Spleen (tissue), 11 donors: Measurements from ENCODE around the gene PLEKHN1. TPM values are rescaled to one million over a fixed set of nuclear protein-coding genes. Genes with fewer than 3 reads are reported as not detected.

Source experiments
- DNase-seq: peaks from one replicate; pipeline ENCODE4 v3.0.0-alpha.2; 2020
- H3K27ac ChIP-seq, 8 donors: fragments of 200-600 bp; sonication (generic) in 7 of 8; 1 replicate in 4 of 8; 2 replicates in 4 of 8; pipeline versions ENCODE4 v1.5.0 to v1.8.0; 2016 to 2021; ENCODE audit warnings: inconsistent platforms in 4 of 8, mild to moderate bottlenecking in 4 of 8, moderate library complexity in 1 of 8
- H3K27me3 ChIP-seq, 7 donors: fragments of 200-600 bp; sonication (generic) in 6 of 7; replicated peaks in 1 of 7; 1 replicate in 4 of 7; 2 replicates in 3 of 7; pipeline versions ENCODE4 v1.5.0 to v1.8.0; 2016 to 2021; ENCODE audit warnings: inconsistent platforms in 3 of 7, mild to moderate bottlenecking in 1 of 7
- H3K36me3 ChIP-seq, 6 donors: fragments of 200-600 bp; sonication (generic) in 5 of 6; 1 replicate in 4 of 6; 2 replicates in 2 of 6; pipeline versions ENCODE4 v1.5.0 to v1.8.0; 2016 to 2021; ENCODE audit warnings: inconsistent platforms in 2 of 6
- H3K4me1 ChIP-seq, 6 donors: fragments of 200-600 bp; sonication (generic) in 5 of 6; 1 replicate in 3 of 6; 2 replicates in 3 of 6; pipeline versions ENCODE4 v1.5.0 to v1.8.0; 2016 to 2021; ENCODE audit warnings: inconsistent platforms in 3 of 6
- H3K4me3 ChIP-seq, 8 donors: fragments of 200-600 bp; sonication (generic) in 7 of 8; 1 replicate in 4 of 8; 2 replicates in 4 of 8; pipeline versions ENCODE4 v1.5.0 to v1.8.0; 2016 to 2021; ENCODE audit warnings: inconsistent platforms in 4 of 8, mild to moderate bottlenecking in 4 of 8, moderate library complexity in 2 of 8
- H3K9me3 ChIP-seq, 8 donors: fragments of 200-600 bp; sonication (generic) in 7 of 8; 1 replicate in 4 of 8; 2 replicates in 4 of 8; pipeline versions ENCODE4 v1.5.0 to v1.8.0; 2016 to 2021; ENCODE audit warnings: inconsistent platforms in 4 of 8
- POLR2A ChIP-seq, 3 donors: fragments of 450-650 bp; IDR thresholded peaks; one replicate each; pipeline ENCODE4 v1.5.1; 2017; ENCODE audit warnings: antibody characterized with exemption in 3 of 3, mild to moderate bottlenecking in 1 of 3
- POLR2AphosphoS5 ChIP-seq, 3 donors: sonication (generic); formaldehyde crosslinking; IDR thresholded peaks; one replicate each; pipeline ENCODE4 v1.5.1; 2017; ENCODE audit warnings: antibody characterized with exemption in 3 of 3
- WGBS, 5 donors: extraction: QIAGEN DNeasy Blood & Tissue Kit in 3 of 5; methylation state at CpG; one replicate each; pipeline versions ENCODE4 v1.1.5 to v1.1.7; 2013 to 2018; 5-methylcytosine and 5-hydroxymethylcytosine counted together
- intact Hi-C: fragments of 100-400 bp; cut with DNase I; formaldehyde crosslinking; loops from one replicate; pipeline ENCODE4 v1.15.0; 2023; ENCODE audit warnings: low total_unique reads
- polyA plus RNA-seq, 3 donors: library from polyadenylated mRNA; stranded (reverse); fragments of 200-250 nt; gene quantifications; one replicate each; pipeline ENCODE4 v1.2.1, GENCODE V29; 2013
- total RNA-seq, 7 donors: library from RNA; depleted of rRNA in 3 of 7; stranded (reverse); fragments of >200 nt in 3 of 7; fragmentation: NEBNext Ultra II Directional in 4 of 7; extraction: Animal tissue kit (Norgen Biotek cat#: 25700) in 4 of 7; gene quantifications; one replicate each; pipeline versions ENCODE4 v1.1.0 to v1.2.1, GENCODE V29; 2016 to 2021
- TF ChIP-seq, protein P1 (sequence below), 11 experiments: fragments of 200-600 bp in 7 of 11; fragments of 450-650 bp in 4 of 11; sonication (generic) in 4 of 11; IDR thresholded peaks in 8 of 11; conservative IDR thresholded peaks in 3 of 11; 1 replicate in 7 of 11; 2 replicates in 4 of 11; pipeline versions ENCODE4 v1.4.0 to v1.8.0; 2016 to 2021; ENCODE audit warnings: antibody characterized with exemption in 11 of 11, inconsistent platforms in 4 of 11, mild to moderate bottlenecking in 1 of 11
- donor health status: healthy with polysubstance abuse.
- donor health status: DM: no; HTN: no; CAD: no; lungs with moderate emphysema.
- donor health status: DM: no; HTN: no; CAD: no.
- donor health status: Bipolar disorder and iron deficiency.
- donor health status: healthy.
- donor health status: DM: no; HTN: no; CAD: no.
- donor health status: DM: yes; HTN: yes; CAD: no.

The PLEKHN1 gene
- total and polyA plus RNA-seq, 10 donors = 0.17 to 2.2 (median 0.95) TPM

DNA sequence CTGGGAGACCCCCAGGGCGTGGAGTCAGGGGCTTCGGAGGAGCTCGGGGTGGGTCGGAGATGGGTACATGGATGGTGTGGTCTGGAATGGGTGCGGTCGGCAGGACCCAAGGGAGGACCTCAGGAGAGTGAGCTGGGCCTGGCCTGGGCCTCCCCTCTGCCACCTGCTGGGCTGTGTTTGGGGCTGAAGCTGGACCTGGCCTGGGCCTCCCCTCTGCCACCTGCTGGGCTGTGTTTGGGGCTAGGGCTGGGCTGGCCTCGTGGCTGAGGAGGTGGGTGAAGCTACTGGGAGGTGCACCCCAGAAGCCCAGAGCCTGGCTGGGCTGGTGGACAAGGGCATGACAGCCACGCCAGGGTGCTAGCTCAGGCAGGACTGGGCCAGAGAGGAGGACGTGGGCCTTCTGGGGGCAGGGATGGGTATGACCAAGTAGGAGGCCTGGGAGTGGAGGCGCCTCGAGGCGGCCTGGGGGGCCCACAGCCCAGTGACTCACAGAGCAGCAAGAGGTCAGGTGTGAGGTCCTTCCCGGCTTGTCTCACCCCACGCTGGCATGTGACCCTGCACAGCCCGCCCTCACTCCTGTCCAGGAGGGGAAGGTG is 28.1 kb upstream of the PLEKHN1 start:
- Histone ChIP-seq H3K27me3 (peaks cover 11 to 92% (median 81%) of the 10 kb centered on the region in 7 donors), H3K4me3 (no peak overlapping the region), H3K9me3 (no peaks in the 10 kb centered on the region), H3K36me3 (no peaks in the 10 kb centered on the region), H3K4me1 (peaks cover 21 to 70% (median 53%) of the 10 kb centered on the region in 6 donors), H3K27ac (peak overlapping the region in 1 of 8 donors; percentile 85)
- DNase-seq = no peak
- TF ChIP-seq POLR2A (IDR thresholded peaks at IDR 0.05) = no peak
- TF ChIP-seq, protein P1, sequence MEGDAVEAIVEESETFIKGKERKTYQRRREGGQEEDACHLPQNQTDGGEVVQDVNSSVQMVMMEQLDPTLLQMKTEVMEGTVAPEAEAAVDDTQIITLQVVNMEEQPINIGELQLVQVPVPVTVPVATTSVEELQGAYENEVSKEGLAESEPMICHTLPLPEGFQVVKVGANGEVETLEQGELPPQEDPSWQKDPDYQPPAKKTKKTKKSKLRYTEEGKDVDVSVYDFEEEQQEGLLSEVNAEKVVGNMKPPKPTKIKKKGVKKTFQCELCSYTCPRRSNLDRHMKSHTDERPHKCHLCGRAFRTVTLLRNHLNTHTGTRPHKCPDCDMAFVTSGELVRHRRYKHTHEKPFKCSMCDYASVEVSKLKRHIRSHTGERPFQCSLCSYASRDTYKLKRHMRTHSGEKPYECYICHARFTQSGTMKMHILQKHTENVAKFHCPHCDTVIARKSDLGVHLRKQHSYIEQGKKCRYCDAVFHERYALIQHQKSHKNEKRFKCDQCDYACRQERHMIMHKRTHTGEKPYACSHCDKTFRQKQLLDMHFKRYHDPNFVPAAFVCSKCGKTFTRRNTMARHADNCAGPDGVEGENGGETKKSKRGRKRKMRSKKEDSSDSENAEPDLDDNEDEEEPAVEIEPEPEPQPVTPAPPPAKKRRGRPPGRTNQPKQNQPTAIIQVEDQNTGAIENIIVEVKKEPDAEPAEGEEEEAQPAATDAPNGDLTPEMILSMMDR (IDR thresholded peaks at IDR 0.05 in 8 of 11, conservative IDR thresholded peaks at IDR 0.05 in 3 of 11) = peak in 5 of 11 experiments; percentile 14 to 30 (median 20)
- peak in 1 of 3 donors; percentile 11 for TF ChIP-seq POLR2AphosphoS5 (IDR thresholded peaks at IDR 0.05)
- WGBS, 5 donors = 73 to 78% (median 76%) methylated on average over 8 to 15 of the region's 15 CpGs
- intact Hi-C loops = no loop called here

DNA sequence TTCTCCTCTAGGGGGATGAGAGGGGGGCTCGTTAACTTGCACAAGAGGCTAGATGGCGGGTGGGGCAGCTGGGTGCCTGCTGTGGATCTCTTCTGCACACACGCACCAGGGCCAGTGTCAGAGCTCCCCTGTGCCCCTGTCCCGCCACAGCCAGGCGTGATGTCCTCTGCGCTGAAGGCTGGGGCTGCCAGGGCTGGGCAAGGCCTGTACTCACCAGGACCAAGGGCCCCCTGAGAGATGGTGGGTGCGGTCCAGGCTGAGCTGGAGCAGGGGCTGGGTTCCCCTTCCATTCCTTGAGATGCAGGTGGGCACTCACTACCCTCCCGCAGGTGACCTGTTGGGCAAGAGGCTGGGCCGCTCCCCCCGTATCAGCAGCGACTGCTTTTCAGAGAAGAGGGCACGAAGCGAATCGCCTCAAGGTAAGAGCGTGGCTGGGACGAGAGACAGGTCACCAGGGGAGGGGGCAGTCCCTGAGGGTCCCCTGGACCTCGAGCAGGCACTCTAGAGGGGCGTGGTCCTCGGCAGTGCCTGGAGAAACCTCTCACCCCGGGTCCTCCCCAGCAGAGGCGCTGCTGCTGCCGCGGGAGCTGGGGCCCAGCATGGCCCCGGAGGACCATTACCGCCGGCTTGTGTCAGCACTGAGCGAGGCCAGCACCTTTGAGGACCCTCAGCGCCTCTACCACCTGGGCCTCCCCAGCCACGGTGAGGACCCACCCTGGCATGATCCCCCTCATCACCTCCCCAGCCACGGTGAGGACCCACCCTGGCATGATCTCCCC is 27.4 kb upstream of the PLEKHN1 start:
- H3K4me1 ChIP-seq = peaks cover 21 to 77% (median 52%) of the 10 kb centered on the region in 6 donors
- no peaks in the 10 kb centered on the region for H3K9me3 ChIP-seq
- H3K4me3 ChIP-seq = no peak overlapping the region
- peak overlapping the region in 2 of 8 donors; percentile 77 to 85 for H3K27ac ChIP-seq
- DNase-seq = no peak
- 68 to 85% (median 77%) methylated on average over 25 to 30 of the region's 30 CpGs for WGBS, 5 donors
- H3K27me3 ChIP-seq = peaks cover 11 to 93% (median 81%) of the 10 kb centered on the region in 7 donors
- intact Hi-C loops = no loop called here
- peaks cover 0 to 4% (median 1%) of the 10 kb centered on the region in 6 donors for H3K36me3 ChIP-seq
- TF ChIP-seq POLR2A (IDR thresholded peaks at IDR 0.05) = no peak
- TF ChIP-seq, protein P1 (IDR thresholded peaks at IDR 0.05 in 8 of 11, conservative IDR thresholded peaks at IDR 0.05 in 3 of 11) = no peak
- TF ChIP-seq POLR2AphosphoS5 (IDR thresholded peaks at IDR 0.05) = no peak

DNA sequence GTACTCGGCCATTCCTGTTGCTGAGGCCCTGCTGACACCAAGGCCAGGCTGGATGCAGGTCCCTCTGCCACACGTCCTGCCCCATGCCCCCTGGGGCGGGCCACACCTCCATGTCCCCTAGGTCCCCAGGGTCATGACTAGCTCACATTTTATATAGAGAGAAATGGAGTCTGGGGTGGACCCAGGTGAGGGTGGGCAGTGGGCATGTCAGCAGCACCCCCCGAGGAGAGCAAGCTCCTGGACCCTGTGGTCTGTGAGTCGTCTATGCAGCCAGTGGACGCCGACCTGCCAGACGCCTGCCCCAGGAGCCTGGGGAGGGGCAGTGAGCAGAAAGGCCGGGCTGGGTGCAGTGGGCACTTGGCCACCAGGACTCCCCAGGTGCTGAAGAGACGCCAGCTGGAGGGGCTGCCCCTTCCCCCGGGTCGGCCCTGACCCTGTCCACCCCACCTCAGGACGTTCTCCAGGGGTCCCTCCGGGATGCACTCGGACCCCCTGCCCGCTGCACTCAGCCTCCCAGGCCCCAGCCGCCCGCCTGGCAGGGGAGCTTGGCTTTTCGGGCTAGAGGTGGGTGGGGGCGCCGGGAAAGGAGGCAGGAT is 26.7 kb upstream of the PLEKHN1 start:
- intact Hi-C loops = no loop called here
- 24 to 40% (median 34%) methylated on average over 7 to 21 of the region's 21 CpGs for WGBS, 5 donors
- Histone ChIP-seq H3K36me3 (peaks cover 0 to 11% (median 6%) of the 10 kb centered on the region in 6 donors), H3K27ac (peak overlapping the region in 5 of 8 donors; percentile 28 to 85 (median 77)), H3K4me3 (peak overlapping the region in 4 of 8 donors; percentile 40 to 70 (median 44)), H3K27me3 (peaks cover 11 to 94% (median 81%) of the 10 kb centered on the region in 7 donors), H3K9me3 (no peaks in the 10 kb centered on the region), H3K4me1 (peaks cover 21 to 81% (median 53%) of the 10 kb centered on the region in 6 donors)
- DNase-seq = no peak
- TF ChIP-seq POLR2A (IDR thresholded peaks at IDR 0.05) = no peak
- TF ChIP-seq POLR2AphosphoS5 (IDR thresholded peaks at IDR 0.05) = no peak
- TF ChIP-seq, protein P1 (IDR thresholded peaks at IDR 0.05 in 8 of 11, conservative IDR thresholded peaks at IDR 0.05 in 3 of 11) = no peak
